B cell (primary cell): Measurements from ENCODE around the gene QRFP.

Experiments used
- CTCF ChIP-seq: fragments of 200-600 bp; IDR thresholded peaks from one replicate; pipeline ENCODE4 v1.8.0; 2022; ENCODE audit warnings: antibody characterized with exemption, mild to moderate bottlenecking
- EZH2 ChIP-seq: IDR thresholded peaks from 2 replicates; pipeline ENCODE4 v1.6.1; 2012; ENCODE audit warnings: borderline replicate concordance, low read depth, mild to moderate bottlenecking, moderate library complexity, low read length; ENCODE audit not compliant: insufficient read depth, poor library complexity, severe bottlenecking

GRCh38 chr9:130885484-130886375, 10.9 kb downstream of the QRFP start:
- no peak for TF ChIP-seq CTCF
- TF ChIP-seq EZH2: no peak
